NT2/D1 (cell line): ENCODE data around the gene SLC30A10.

ENCODE experiments used
- DNase-seq: peaks from one replicate; pipeline ENCODE4 v3.0.0-alpha.2; 2011; ENCODE audit warnings: low read depth, low spot score
- H3K27me3 ChIP-seq: 2 replicates; pipeline ENCODE4 v1.6.0; 2011; ENCODE audit warnings: mild to moderate bottlenecking; ENCODE audit not compliant: insufficient read length, insufficient read depth
- H3K36me3 ChIP-seq: 2 replicates; pipeline ENCODE4 v1.6.1; 2011; ENCODE audit warnings: mild to moderate bottlenecking, low read length, mixed read lengths; ENCODE audit not compliant: insufficient read depth, insufficient read length
- H3K4me1 ChIP-seq: 2 replicates; pipeline ENCODE4 v1.5.1; 2011; ENCODE audit not compliant: insufficient read depth, insufficient read length
- H3K4me3 ChIP-seq: 2 replicates; pipeline ENCODE4 v1.5.1; 2011; ENCODE audit warnings: low read depth; ENCODE audit not compliant: insufficient read length
- H3K9ac ChIP-seq: 2 replicates; pipeline ENCODE4 v1.6.0; 2011; ENCODE audit warnings: low read depth; ENCODE audit not compliant: insufficient read length
- H3K9me3 ChIP-seq: 2 replicates; pipeline ENCODE4 v1.5.1; 2011; ENCODE audit warnings: mild to moderate bottlenecking, low read length; ENCODE audit not compliant: insufficient read depth
- SUZ12 ChIP-seq: IDR thresholded peaks from 2 replicates; pipeline ENCODE4 v1.6.1; 2011; ENCODE audit not compliant: insufficient read length, insufficient read depth; ENCODE audit errors: extremely low read depth
- YY1 ChIP-seq: IDR thresholded peaks from 2 replicates; pipeline ENCODE4 v1.6.1; 2011; ENCODE audit not compliant: insufficient read length, insufficient read depth
- ZNF274 ChIP-seq: IDR thresholded peaks from 2 replicates; pipeline ENCODE4 v1.6.1; 2011; ENCODE audit warnings: mild to moderate bottlenecking, low read depth, low read length

SLC30A10 gene

GRCh38 chr1:219927298-219927955 is 930 bp downstream of the SLC30A10 start:
- peak overlapping the region; percentile 81 for H3K4me3 ChIP-seq

GRCh38 chr1:219926363-219926998 is 1.9 kb downstream of the SLC30A10 start:
- Histone ChIP-seq H3K9me3 (no peaks in the 10 kb centered on the region), H3K4me1 (peaks cover 3% of the 10 kb centered on the region), H3K36me3 (no peaks in the 10 kb centered on the region), H3K4me3 (no peak overlapping the region), H3K27me3 (peaks cover 34% of the 10 kb centered on the region), H3K9ac (no peak overlapping the region)
- no peak for TF ChIP-seq ZNF274
- no peak for TF ChIP-seq SUZ12
- no peak for TF ChIP-seq YY1
- no peak for DNase-seq

More at GRCh38 chr1:219927298-219927955, 930 bp downstream of the SLC30A10 start:
- Histone ChIP-seq H3K9ac (no peak overlapping the region), H3K27me3 (peaks cover 34% of the 10 kb centered on the region), H3K36me3 (no peaks in the 10 kb centered on the region), H3K4me1 (peaks cover 3% of the 10 kb centered on the region), H3K9me3 (no peaks in the 10 kb centered on the region)
- DNase-seq: no peak
- TF ChIP-seq ZNF274 (no peak), SUZ12 (no peak), YY1 (no peak)

- Histone ChIP-seq H3K27me3 (peaks cover 34% of the 10 kb centered on the region), H3K9me3 (no peaks in the 10 kb centered on the region), H3K4me3 (no peak overlapping the region), H3K4me1 (peaks cover 3% of the 10 kb centered on the region), H3K9ac (no peak overlapping the region), H3K36me3 (no peaks in the 10 kb centered on the region)
- TF ChIP-seq ZNF274 (no peak), YY1 (no peak), SUZ12 (no peak)
- DNase-seq: no peak
Observed at GRCh38 chr1:219924342-219924741, 4.0 kb downstream of the SLC30A10 start.

- Histone ChIP-seq H3K9me3 (no peaks in the 10 kb centered on the region), H3K36me3 (no peaks in the 10 kb centered on the region), H3K27me3 (no peaks in the 10 kb centered on the region), H3K4me3 (no peak overlapping the region), H3K4me1 (no peaks in the 10 kb centered on the region), H3K9ac (no peak overlapping the region)
- DNase-seq: no peak
- TF ChIP-seq YY1: no peak
- TF ChIP-seq SUZ12: no peak
- no peak for TF ChIP-seq ZNF274
Observed at GRCh38 chr1:219917851-219918466, 10.4 kb downstream of the SLC30A10 start.

DNA sequence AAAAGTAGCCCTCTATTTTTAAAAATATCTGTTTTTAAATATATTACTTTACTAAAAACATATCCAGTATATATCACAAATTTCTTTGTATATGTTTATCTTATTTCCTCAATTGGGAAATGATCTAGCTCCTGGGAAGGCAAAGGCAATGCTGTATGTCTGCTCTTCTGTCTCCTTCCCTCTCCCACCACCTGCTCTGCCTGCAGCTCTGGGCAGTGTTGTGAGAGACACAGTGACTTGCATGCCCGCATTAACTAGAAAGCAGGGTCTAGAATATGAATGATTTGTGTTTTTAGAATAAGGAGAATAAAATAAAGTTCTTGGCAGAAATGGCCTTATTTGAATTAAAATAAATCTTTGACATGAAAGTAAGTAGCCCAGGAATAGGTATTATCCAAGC is 11.1 kb downstream of the SLC30A10 start:
- no peak for DNase-seq
- H3K4me1 ChIP-seq: no peaks in the 10 kb centered on the region
- H3K36me3 ChIP-seq: no peaks in the 10 kb centered on the region
- H3K4me3 ChIP-seq: no peak overlapping the region
- no peaks in the 10 kb centered on the region for H3K27me3 ChIP-seq
- no peaks in the 10 kb centered on the region for H3K9me3 ChIP-seq
- no peak overlapping the region for H3K9ac ChIP-seq
- TF ChIP-seq ZNF274 (no peak), YY1 (no peak), SUZ12 (no peak)

- Histone ChIP-seq H3K9ac (no peak overlapping the region), H3K9me3 (no peaks in the 10 kb centered on the region), H3K36me3 (no peaks in the 10 kb centered on the region), H3K4me1 (no peaks in the 10 kb centered on the region), H3K4me3 (no peak overlapping the region), H3K27me3 (no peaks in the 10 kb centered on the region)
- TF ChIP-seq YY1 (no peak), SUZ12 (no peak), ZNF274 (no peak)
- no peak for DNase-seq
Observed at GRCh38 chr1:219916257-219916656, 12.1 kb downstream of the SLC30A10 start.
